HEK293T (cell line): Measurements from ENCODE around the gene TRAF3.

Experiments
- CTCF ChIA-PET: fragments of 350-600 bp; formaldehyde crosslinking; extraction: SDS; loops from one replicate; lab custom pipeline; 2021; ENCODE audit warnings: antibody characterized with exemption, inconsistent platforms; lab: Yijun Ruan, JAX
- POLR2A ChIA-PET: fragments of 350-600 bp; formaldehyde crosslinking; extraction: SDS; loops from one replicate; lab custom pipeline; 2020; ENCODE audit warnings: antibody characterized with exemption, inconsistent platforms; lab: Yijun Ruan, JAX
- DNase-seq: peaks from one replicate; pipeline ENCODE4 v3.0.0; 2012; ENCODE audit warnings: mixed read lengths; ENCODE audit errors: extremely low spot score
- ARNT ChIP-seq: fragments of 450-650 bp; IDR thresholded peaks from 2 replicates; pipeline ENCODE4 v1.6.1; 2017; ENCODE audit warnings: mild to moderate bottlenecking
- BHLHE40 ChIP-seq: fragments of 450-650 bp; IDR thresholded peaks from 2 replicates; pipeline ENCODE4 v1.6.1; 2016; ENCODE audit warnings: mild to moderate bottlenecking, moderate library complexity, borderline replicate concordance
- CTBP1 ChIP-seq: fragments of 450-650 bp; IDR thresholded peaks from 2 replicates; pipeline ENCODE4 v1.6.1; 2016; ENCODE audit warnings: borderline replicate concordance
- ELF4 ChIP-seq: fragments of 450-650 bp; IDR thresholded peaks from 2 replicates; pipeline ENCODE4 v1.6.1; 2017; ENCODE audit warnings: antibody characterized with exemption
- FOXA1 ChIP-seq: fragments of 450-650 bp; IDR thresholded peaks from 2 replicates; pipeline ENCODE4 v1.6.1; 2016; ENCODE audit warnings: mild to moderate bottlenecking
- FOXK2 ChIP-seq: fragments of 450-650 bp; IDR thresholded peaks from 2 replicates; pipeline ENCODE4 v1.6.1; 2016; ENCODE audit warnings: mild to moderate bottlenecking
- FOXM1 ChIP-seq: fragments of 450-650 bp; IDR thresholded peaks from 2 replicates; pipeline ENCODE4 v1.6.1; 2017; ENCODE audit warnings: mild to moderate bottlenecking, borderline replicate concordance
- HDGF ChIP-seq: fragments of 450-650 bp; IDR thresholded peaks from 2 replicates; pipeline ENCODE4 v1.6.1; 2017; ENCODE audit warnings: antibody characterized with exemption, borderline replicate concordance
- L3MBTL2 ChIP-seq: fragments of 450-650 bp; conservative IDR thresholded peaks from 2 replicates; pipeline ENCODE4 v1.6.1; 2016; ENCODE audit warnings: mild to moderate bottlenecking
- LEF1 ChIP-seq: fragments of 450-650 bp; IDR thresholded peaks from 2 replicates; pipeline ENCODE4 v1.6.1; 2017; ENCODE audit warnings: mild to moderate bottlenecking, borderline replicate concordance
- NFRKB ChIP-seq: fragments of 450-650 bp; IDR thresholded peaks from 2 replicates; pipeline ENCODE4 v1.6.1; 2016; ENCODE audit warnings: mild to moderate bottlenecking, moderate library complexity
- SP1 ChIP-seq: fragments of 450-650 bp; IDR thresholded peaks from 2 replicates; pipeline ENCODE4 v1.6.1; 2017
- SUZ12 ChIP-seq: fragments of 450-650 bp; IDR thresholded peaks from 2 replicates; pipeline ENCODE4 v1.6.1; 2016; ENCODE audit warnings: mild to moderate bottlenecking
- TARDBP ChIP-seq: fragments of 450-650 bp; IDR thresholded peaks from 2 replicates; pipeline ENCODE4 v1.6.1; 2016
- ZNF384 ChIP-seq: fragments of 450-650 bp; IDR thresholded peaks from 2 replicates; pipeline ENCODE4 v1.6.1; 2016
- TF ChIP-seq, protein P1 (sequence below): fragments of 450-650 bp; IDR thresholded peaks from 2 replicates; pipeline ENCODE4 v1.6.1; 2016

TRAF3 gene

DNA sequence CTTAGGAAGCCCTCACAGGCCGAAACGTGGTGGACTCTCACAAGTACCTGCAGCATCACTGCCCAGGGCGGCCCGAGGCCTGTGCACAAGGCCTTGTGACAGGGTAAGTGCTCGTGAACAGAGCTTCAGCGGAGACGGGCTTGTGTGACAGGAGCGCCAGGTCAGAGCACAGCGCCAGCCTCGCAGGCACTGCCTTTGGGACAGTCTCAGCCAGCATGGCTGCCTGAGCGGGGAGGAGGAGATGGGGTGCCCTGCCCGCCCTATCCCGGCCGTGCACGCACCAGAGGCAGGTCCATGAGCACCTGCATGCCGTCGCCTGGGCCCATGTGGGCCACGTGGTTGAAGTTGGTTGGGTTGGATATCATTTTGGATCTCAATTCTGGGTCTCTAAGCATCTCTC, 162.1 kb downstream of the TRAF3 start:
- ChIA-PET POLR2A (no interaction called here), CTCF (no interaction called here)
- TF ChIP-seq TARDBP (no peak), HDGF (no peak), FOXM1 (no peak), CTBP1 (no peak), ARNT (no peak), BHLHE40 (no peak), ELF4 (no peak), ZNF384 (no peak), LEF1 (no peak), FOXA1 (no peak), NFRKB (no peak), SUZ12 (no peak), FOXK2 (no peak), SP1 (no peak), L3MBTL2 (no peak)
- TF ChIP-seq, protein P1, sequence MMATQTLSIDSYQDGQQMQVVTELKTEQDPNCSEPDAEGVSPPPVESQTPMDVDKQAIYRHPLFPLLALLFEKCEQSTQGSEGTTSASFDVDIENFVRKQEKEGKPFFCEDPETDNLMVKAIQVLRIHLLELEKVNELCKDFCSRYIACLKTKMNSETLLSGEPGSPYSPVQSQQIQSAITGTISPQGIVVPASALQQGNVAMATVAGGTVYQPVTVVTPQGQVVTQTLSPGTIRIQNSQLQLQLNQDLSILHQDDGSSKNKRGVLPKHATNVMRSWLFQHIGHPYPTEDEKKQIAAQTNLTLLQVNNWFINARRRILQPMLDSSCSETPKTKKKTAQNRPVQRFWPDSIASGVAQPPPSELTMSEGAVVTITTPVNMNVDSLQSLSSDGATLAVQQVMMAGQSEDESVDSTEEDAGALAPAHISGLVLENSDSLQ: no peak
- DNase-seq: no peak

DNA sequence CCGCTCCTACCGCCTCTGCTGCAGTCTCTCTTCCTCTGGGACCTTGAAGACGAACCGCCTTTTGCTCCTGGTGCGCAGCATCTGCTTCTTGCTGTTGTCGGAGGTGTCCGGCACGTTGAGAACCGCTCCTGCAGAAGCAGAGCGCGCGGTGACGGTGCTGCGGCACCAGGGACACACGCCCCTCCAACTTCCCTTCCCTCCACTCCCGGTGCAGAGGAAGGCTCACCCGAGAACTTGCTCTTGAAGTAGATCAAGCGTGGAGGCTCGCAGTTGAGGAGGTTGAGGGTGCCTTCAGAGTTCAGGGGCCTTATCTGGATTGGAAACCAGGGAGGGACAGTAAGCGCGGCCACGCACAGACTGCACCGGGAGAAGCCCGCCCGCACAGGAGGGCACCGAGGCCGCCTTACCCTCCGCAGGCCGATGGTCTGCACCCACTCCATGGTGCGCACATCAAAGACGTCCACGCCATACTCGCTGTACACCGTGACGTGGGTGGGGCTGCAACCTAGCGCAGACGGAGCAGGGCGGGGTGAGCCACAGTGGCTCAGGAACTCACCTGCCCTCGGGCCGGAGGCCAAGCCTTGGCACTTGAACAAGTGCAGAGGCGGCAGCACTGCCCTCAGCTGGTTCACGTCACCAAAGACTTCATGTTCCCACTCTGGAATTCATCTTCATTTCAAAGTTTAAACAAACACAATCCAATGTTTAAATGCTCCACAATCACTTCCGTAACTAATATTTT, 162.7 kb downstream of the TRAF3 start:
- TF ChIP-seq CTBP1: no peak
- no peak for TF ChIP-seq NFRKB
- TF ChIP-seq ARNT: no peak
- TF ChIP-seq FOXK2: no peak
- no peak for TF ChIP-seq ZNF384
- TF ChIP-seq SP1: no peak
- no peak for TF ChIP-seq ELF4
- TF ChIP-seq BHLHE40: no peak
- TF ChIP-seq, protein P1: no peak
- no peak for TF ChIP-seq SUZ12
- TF ChIP-seq HDGF: no peak
- CTCF ChIA-PET: no interaction called here
- no peak for DNase-seq
- POLR2A ChIA-PET: no interaction called here

DNA sequence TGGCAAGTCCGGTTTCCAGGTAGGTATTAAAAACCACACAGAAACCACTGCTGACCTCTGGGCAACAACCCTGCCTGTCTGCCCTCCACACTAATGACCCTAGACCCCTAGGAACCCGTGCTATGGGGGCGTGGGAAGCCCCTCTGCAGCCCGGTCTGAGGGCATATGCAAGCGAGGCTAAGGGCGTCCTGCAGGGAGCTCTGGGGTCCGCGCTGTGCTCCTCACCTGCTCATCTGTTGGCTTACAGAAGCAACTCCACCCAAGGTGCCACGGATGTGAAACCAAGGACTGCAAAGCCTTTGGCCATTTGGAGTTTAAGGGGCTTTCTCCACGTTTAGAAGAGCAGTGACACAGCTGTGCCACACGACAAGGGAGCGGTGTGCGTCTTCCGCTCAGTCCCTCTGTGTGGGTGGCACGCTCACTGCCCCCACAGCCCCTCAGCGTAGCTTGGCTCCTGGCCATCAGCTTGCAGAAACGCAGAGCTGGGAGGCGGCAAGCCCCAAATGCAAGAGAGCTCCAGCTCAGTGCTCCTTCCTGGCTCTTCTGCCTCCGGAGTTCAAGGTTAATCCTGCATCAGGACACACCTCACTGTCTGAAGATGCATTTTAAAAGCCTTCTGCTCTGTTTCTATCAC, 163.6 kb downstream of the TRAF3 start:
- ChIA-PET POLR2A (no interaction called here), CTCF (no interaction called here)

DNA sequence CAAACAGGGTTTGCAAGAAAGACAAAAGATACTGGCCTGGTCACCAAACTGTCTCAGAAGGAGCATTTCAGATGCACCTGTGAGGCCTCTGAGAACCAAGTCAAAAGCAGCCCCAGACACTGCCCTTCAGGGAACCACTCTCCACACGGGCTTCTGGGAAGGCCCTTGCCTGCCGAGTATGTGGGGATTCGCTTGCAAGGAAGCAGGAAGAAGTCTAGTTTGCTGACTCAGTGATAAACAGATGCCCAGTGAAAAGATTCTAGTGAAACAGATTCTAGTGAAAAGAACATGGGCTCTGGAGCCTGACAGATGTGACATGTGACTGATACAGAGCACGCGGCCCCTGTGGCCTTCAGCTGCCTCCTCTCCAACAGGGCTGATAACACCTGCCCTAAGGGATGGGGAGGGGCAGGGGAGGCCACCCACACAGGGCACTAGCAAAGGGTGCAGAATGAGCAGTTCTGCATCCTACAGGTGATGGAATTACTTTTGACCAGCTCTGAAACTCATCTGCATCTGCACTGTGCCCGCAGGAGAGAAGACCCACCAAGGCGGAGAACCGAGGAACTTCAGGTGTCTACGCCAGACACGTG, 164.3 kb downstream of the TRAF3 start:
- ChIA-PET CTCF (no interaction called here), POLR2A (no interaction called here)
- no peak for DNase-seq
- no peak for TF ChIP-seq FOXK2
- TF ChIP-seq CTBP1: no peak
- no peak for TF ChIP-seq BHLHE40
- TF ChIP-seq, protein P1: no peak
- no peak for TF ChIP-seq FOXA1
- no peak for TF ChIP-seq FOXM1
- TF ChIP-seq ELF4: no peak
- no peak for TF ChIP-seq HDGF
- no peak for TF ChIP-seq NFRKB
- no peak for TF ChIP-seq ZNF384
- TF ChIP-seq SUZ12: no peak

More for the DNA sequence above, 163.6 kb downstream of the TRAF3 start:
- no peak for DNase-seq
- no peak for TF ChIP-seq SP1
- TF ChIP-seq BHLHE40: no peak
- TF ChIP-seq ZNF384: no peak
- no peak for TF ChIP-seq HDGF
- TF ChIP-seq FOXA1: no peak
- no peak for TF ChIP-seq CTBP1
- no peak for TF ChIP-seq NFRKB
- no peak for TF ChIP-seq L3MBTL2
- no peak for TF ChIP-seq SUZ12
- TF ChIP-seq ELF4: no peak
- no peak for TF ChIP-seq FOXK2
- TF ChIP-seq, protein P1: no peak
- TF ChIP-seq FOXM1: no peak
- no peak for TF ChIP-seq LEF1
- no peak for TF ChIP-seq ARNT
- no peak for TF ChIP-seq TARDBP

- TF ChIP-seq CTBP1 (no peak), FOXK2 (no peak), FOXM1 (no peak), FOXA1 (no peak), NFRKB (no peak), SUZ12 (no peak), L3MBTL2 (no peak), ZNF384 (no peak), ARNT (no peak), LEF1 (no peak), HDGF (no peak), ELF4 (no peak), TARDBP (no peak), SP1 (no peak)
- TF ChIP-seq, protein P1: no peak
- DNase-seq: no peak
- CTCF ChIA-PET: no interaction called here
- POLR2A ChIA-PET: no interaction called here
Observed at GRCh38 chr14:102942069-102942468, 164.8 kb downstream of the TRAF3 start.
